Measurements from ENCODE around the gene CFAP61. TPM values are rescaled to one million over a fixed set of nuclear protein-coding genes. Genes with fewer than 3 reads are reported as not detected.

CFAP61 gene
- total RNA-seq, 2 experiments from 2014 or later = not detected

GRCh38 chr20:20219016-20219415, 166.7 kb downstream of the CFAP61 start:
- Mint-ChIP-seq H3K27ac (no peak overlapping the region), H3K4me1 (ENCODE audit: low read depth) (no peaks in the 10 kb centered on the region), H3K9me3 (no peaks in the 10 kb centered on the region), H3K27me3 (peaks cover 9% of the 10 kb centered on the region), H3K4me3 (no peak overlapping the region), H3K36me3 (ENCODE audit: low read depth) (no peaks in the 10 kb centered on the region)
- intact Hi-C loops (cut with micrococcal nuclease) = no loop called here
- no peak for TF ChIP-seq CTCF (IDR thresholded peaks at IDR 0.05)
- ChIA-PET POLR2A (no interaction called here), CTCF (interaction anchor here (1.6 kb wide), 1 partner anchor 18 kb away, joined by 6 read pairs; no protein-coding TSS in a partner anchor)
- DNase-seq (no peak), ATAC-seq (no peak)

GRCh38 chr20:20220134-20220533, 167.8 kb downstream of the CFAP61 start:
- H3K27ac Mint-ChIP-seq = no peak overlapping the region
- ATAC-seq (no peak), DNase-seq (no peak)
- H3K36me3 Mint-ChIP-seq (ENCODE audit: low read depth) = no peaks in the 10 kb centered on the region
- intact Hi-C loops (cut with micrococcal nuclease) = no loop called here
- H3K27me3 Mint-ChIP-seq = peaks cover 9% of the 10 kb centered on the region
- H3K4me1 Mint-ChIP-seq (ENCODE audit: low read depth) = no peaks in the 10 kb centered on the region
- TF ChIP-seq CTCF (IDR thresholded peaks at IDR 0.05) = no peak
- H3K9me3 Mint-ChIP-seq = no peaks in the 10 kb centered on the region
- H3K4me3 Mint-ChIP-seq = no peak overlapping the region
- ChIA-PET POLR2A (no interaction called here), CTCF (no interaction called here)

- ChIA-PET CTCF (interaction anchor here (0.7 kb wide), 1 partner anchor 13 kb away, joined by 5 read pairs; no protein-coding TSS in a partner anchor), POLR2A (interaction anchor here (0.6 kb wide), 1 partner anchor 573 kb away, joined by 3 read pairs; no protein-coding TSS in a partner anchor)
- intact Hi-C loops (cut with micrococcal nuclease) = no loop called here
- H3K36me3 Mint-ChIP-seq (ENCODE audit: low read depth) = no peaks in the 10 kb centered on the region
- no peak overlapping the region for H3K27ac Mint-ChIP-seq
- H3K9me3 Mint-ChIP-seq = peaks cover 5% of the 10 kb centered on the region
- no peak for ATAC-seq
- TF ChIP-seq CTCF (IDR thresholded peaks at IDR 0.05) = no peak
- no peak overlapping the region for H3K4me3 Mint-ChIP-seq
- H3K4me1 Mint-ChIP-seq (ENCODE audit: low read depth) = no peaks in the 10 kb centered on the region
- H3K27me3 Mint-ChIP-seq = peaks cover 7% of the 10 kb centered on the region
- no peak for DNase-seq
Measured at GRCh38 chr20:20223981-20224380, 171.6 kb downstream of the CFAP61 start.

- no peaks in the 10 kb centered on the region for H3K4me1 Mint-ChIP-seq (ENCODE audit: low read depth)
- no peak overlapping the region for H3K27ac Mint-ChIP-seq
- peaks cover 7% of the 10 kb centered on the region for H3K27me3 Mint-ChIP-seq
- intact Hi-C loops (cut with micrococcal nuclease) = no loop called here
- DNase-seq = no peak
- ChIA-PET POLR2A (no interaction called here), CTCF (interaction anchor here (0.7 kb wide), 1 partner anchor 12 kb away, joined by 5 read pairs; no protein-coding TSS in a partner anchor)
- no peak for TF ChIP-seq CTCF (IDR thresholded peaks at IDR 0.05)
- no peak overlapping the region for H3K4me3 Mint-ChIP-seq
- H3K36me3 Mint-ChIP-seq (ENCODE audit: low read depth) = no peaks in the 10 kb centered on the region
- peaks cover 5% of the 10 kb centered on the region for H3K9me3 Mint-ChIP-seq
- no peak for ATAC-seq
Measured at GRCh38 chr20:20224806-20225205, 172.5 kb downstream of the CFAP61 start.

- no peak overlapping the region for H3K27ac Mint-ChIP-seq
- DNase-seq (no peak), ATAC-seq (no peak)
- peaks cover 5% of the 10 kb centered on the region for H3K9me3 Mint-ChIP-seq
- TF ChIP-seq CTCF (IDR thresholded peaks at IDR 0.05) = no peak
- no peaks in the 10 kb centered on the region for H3K4me1 Mint-ChIP-seq (ENCODE audit: low read depth)
- no peak overlapping the region for H3K4me3 Mint-ChIP-seq
- POLR2A ChIA-PET = no interaction called here
- intact Hi-C loops (cut with micrococcal nuclease) = no loop called here
- H3K27me3 Mint-ChIP-seq = peaks cover 7% of the 10 kb centered on the region
- CTCF ChIA-PET = no interaction called here
- no peaks in the 10 kb centered on the region for H3K36me3 Mint-ChIP-seq (ENCODE audit: low read depth)
Measured at GRCh38 chr20:20225325-20226043, 173.2 kb downstream of the CFAP61 start.

All from activated CD8-positive, alpha-beta T cell treated with anti-CD3 and anti-CD28 coated beads for 36 hours (primary cell).